HG03575 (cell line): Measurements from ENCODE around the gene TGOLN2.
"Not testable (repeated sequence)": the region's sequence is repeated elsewhere in the genome, so short reads cannot be mapped to it uniquely, and the experiment has no call there.

ENCODE experiments used
- ATAC-seq: cut with Tn5 transposase; IDR thresholded peaks from one replicate; pipeline ENCODE4 v1.9.1; 2021; ENCODE audit not compliant: unreplicated experiment, insufficient number of reproducible peaks, low FRiP score; ENCODE audit errors: extremely low read depth

Gene TGOLN2

DNA sequence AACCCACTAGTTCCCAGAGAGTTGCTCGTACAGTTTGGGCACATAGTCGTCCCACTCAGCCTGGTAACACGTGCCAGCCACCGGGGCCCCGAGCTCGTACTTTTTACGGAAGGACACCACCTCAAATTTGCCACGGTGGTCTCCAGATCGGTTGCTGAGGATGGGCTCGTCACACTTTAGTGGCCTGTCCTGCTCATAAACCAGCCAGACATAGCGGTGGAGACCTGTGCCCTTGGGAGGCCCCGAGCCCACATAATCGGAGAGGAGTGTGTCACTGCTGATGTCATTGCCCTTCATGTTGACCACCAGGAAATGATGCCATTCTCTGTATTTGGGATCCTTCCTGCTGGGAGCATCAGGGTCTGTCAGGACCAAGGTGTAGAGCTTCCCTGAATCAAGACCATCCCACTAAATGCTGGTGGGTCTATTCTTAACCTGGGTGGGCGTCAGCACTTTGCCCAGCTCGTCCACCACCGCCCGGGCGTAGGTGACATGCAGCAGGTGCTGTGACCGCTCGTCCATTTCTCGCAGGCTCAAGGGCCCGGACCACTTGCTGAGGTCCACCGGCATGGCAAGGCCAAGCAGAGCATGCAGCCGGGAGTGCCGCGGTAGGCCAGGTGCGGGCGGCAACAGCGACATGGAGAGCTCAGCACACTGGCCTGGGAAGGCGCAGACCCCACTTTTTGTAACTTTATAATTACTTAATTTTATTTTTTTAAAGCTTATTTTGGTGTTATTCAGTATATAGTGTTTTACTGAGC is 13.7 kb upstream of the TGOLN2 start:
- no peak for ATAC-seq

DNA sequence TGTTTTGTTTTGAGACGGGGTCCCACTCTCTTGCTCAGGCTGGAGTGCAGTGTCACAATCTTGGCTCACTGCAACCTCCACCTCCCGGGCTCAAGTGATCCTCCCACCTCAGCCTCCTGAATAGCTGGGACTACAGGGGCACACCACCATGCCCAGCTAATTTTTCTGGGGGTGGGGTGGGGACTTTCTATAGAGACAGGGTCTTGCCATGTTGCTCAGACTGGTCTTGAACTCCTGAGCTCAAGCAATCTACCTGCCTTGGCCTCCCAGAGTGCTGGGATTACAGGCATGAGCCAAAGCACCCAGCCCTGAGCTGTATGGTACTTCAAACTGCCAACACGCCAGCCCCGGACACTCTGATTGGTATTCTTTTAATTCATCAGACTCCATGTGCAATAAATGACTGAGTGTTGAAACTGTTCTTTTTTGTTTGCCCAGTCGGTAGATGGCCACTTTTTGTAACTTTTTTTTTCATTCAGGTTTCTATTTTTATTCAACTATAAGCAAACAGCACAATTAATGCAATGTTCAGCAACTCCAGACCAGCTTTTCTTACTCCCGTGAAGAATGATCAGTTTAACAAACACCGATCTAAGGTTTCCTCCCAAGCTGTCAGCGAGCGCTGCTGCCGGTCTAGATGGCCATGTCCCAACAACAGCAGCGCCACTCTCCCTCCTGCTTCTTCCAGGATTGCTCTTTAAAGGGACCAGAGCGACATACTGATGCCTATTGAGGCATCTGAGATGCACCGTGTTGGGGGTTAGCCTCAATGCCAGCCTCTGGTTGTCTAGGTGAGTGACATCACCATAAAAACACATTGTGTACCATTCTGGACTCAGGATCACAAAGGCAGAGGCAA is 12.5 kb upstream of the TGOLN2 start:
- ATAC-seq: no peak

DNA sequence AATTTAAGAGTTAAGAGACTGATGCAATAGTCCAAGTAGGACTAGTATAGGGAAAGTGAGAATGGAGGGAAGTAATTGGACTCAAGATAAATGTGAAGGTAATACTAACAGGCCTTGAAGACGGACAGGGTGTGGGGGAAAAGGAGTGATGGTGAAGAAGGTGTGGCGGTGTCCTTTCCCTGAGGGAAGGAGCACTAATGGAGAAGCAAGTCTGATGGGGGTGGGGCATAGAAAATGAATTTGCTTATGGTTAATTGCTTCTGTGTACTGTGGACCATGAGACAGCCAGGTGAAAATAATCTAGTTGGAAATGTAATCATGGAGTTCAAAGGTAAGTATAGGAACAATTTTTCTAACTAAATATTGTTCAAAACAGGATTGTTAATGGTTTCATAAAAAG is 7.1 kb upstream of the TGOLN2 start:
- ATAC-seq: no peak

DNA sequence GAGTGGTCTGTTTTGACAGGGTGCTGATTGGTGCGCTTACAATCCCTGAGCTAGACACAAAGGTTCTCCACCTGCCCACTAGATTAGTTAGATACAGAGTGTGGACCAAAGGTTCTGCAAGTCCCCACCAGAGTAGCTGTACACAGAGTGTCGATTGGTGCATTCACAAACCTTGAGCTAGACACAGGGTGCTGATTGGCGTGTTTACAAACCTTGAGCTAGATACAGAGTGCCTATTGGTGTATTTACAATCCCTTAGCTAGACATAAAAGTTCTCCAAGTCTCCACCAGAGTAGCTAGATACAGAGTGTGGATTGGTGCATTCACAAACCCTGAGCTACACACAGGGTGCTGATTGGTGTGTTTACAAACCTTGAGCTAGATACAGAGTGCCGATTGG is 6.1 kb upstream of the TGOLN2 start:
- not testable (repeated sequence) for ATAC-seq

DNA sequence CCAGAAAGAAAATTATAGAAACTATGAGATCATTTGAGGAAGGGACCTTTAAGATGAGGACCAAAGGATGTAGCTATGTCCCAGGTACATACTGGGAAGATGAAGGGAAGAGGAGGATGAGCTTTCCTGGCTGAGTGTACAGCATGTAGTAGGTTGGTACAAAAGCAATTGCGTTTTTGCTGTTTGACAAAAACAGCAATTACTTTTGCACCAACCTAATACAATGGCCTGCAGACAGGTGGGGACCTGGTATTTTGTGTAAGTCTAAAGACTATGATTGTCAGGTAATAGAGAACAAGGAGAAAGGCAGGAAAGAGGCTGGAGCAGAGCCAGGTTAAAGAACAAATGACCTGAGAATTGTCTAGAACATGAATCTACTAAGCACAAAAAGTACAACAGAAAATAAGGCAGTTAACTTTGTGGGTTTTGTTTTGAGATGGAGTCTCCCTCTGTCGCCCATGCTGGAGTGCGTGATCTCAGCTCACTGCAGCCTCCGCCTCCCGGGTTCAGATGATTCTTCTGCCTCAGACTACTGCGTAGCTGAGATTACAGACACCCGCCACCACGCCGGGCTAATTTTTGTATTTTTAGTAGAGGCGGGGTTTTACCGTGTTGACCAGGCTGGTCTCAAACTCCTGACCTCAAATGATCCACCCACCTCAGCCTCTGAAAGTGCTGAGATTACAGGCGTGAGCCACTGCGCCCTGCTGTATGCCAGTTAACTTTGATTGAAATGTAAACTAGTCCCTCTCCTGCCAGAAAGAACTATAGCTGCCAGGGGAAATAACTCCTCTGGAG is 3.2 kb upstream of the TGOLN2 start:
- ATAC-seq: no peak

DNA sequence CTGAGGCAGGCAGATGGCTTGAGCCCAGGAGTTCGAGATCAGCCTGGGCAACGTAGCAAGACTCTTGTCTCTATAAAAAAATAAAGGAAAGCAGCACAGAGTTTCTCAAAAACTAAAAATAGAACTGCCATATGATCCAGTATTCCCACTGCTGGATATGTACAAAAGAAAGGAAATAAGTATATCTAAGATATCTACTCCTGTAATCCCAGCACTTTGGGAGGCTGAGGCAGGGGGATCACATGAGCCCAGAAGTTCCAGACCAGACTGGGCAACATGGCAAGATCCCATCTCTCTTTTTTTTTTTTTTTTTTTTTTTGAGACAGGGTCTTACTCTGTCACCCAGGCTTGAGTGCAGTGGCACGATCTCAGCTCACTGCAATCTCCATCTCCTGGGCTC is 1.9 kb upstream of the TGOLN2 start:
- not testable (repeated sequence) for ATAC-seq

DNA sequence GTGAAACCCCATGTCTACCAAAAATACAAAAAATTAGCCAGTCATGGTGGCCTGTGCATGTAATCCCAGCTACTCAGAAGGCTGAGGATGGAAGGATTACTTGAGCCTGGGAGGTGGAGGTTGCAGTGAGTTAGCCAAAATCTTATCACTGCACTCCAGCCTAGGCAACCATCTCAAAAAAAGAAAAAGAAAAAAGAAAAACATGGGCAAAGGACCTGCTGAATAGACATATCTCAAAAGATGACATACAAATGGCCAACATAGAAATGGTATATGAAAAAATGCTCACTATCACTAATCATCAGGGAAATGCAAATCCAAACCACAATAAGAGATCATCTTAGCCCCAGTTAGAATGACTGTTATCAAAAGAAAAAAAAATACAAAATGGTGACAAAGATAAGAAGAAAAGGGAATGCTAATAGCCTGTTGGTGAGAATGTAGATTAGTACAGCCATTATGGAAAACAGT is 1.4 kb upstream of the TGOLN2 start:
- no peak for ATAC-seq

DNA sequence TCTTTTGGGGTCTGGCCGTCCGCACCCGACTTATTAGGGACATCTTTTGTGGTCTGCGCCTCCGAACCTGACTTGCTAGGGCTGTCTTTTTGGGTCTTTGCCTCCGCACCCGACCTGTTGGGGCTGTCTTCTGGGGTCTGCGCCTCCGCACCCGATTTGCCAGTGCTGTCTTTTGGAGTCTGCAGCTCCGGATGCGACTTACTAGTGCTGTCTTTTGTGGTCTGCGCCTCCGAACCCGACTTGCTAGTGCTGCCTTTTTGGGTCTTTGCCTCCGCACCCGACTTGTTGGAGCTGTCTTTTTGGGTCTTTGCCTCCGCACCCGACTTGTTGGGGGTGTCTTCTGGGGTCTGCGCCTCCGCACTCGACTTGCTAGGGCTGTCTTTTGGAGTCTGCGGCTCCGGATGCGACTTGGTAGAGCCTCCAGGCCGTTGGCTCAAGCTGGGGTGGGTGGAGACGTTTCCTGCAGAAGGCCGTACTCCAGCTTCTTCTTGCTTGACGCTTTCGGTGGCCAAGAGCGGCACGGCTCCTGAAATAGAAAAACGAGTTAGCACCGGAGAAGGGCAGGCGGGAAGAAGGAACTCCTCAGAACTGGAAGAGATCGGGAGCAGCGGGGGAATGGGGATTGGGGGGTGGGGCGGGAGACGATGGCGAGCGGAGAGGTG is 498 bp downstream of the TGOLN2 start:
- no peak for ATAC-seq

DNA sequence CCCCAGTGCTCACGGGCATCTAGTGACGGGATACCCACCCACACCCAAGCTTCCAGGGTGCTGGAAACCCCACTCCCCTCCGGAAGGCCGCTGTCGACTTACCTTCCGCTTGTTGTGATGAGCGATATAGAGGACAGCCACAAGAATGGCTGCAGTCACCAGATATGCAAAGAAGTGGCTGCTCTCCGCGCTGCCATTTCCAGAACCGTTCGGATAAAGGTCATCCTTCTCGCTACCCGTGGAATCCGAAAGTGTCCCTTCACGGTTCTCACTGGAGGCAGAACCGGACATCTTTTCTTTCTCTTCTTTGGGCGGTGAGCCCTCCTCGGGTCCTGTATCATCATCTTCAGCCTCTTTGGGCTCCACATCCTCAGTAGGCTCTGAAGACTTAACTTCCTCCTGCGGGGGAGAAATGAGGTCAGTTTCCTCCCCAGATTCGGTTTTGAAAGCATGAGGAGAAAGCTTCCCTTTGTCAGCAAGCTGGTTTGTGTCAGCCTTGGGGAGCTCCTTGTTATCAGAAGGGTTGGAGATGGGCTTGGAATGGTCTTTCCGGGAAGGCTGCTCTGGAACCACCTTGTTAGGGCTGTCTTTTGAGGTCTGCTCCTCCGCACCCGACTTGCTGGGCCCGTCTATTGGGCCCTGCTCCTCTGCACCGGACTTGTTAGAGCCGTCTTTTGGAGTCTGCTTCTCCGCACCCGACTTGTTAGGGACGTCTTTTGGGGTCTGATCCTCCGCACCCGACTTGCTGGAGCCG is 1.2 kb downstream of the TGOLN2 start:
- ATAC-seq: no peak

DNA sequence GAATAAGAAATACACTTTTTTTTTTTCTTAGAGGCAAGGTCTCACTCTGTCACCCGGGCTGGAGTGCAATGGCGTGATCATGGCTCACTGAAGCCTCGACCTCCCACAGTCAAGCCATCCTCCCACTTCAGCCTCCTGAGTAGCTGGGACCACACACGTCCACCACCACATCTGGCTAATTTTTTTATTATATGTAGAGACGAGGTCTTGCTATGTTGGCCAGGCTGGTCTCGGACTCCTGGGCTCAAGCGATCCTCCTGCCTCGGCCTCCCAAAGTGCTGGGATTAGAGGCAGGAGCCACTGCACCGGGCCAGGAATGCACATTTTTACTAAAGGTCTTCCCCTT is 2.4 kb downstream of the TGOLN2 start:
- ATAC-seq: no peak

DNA sequence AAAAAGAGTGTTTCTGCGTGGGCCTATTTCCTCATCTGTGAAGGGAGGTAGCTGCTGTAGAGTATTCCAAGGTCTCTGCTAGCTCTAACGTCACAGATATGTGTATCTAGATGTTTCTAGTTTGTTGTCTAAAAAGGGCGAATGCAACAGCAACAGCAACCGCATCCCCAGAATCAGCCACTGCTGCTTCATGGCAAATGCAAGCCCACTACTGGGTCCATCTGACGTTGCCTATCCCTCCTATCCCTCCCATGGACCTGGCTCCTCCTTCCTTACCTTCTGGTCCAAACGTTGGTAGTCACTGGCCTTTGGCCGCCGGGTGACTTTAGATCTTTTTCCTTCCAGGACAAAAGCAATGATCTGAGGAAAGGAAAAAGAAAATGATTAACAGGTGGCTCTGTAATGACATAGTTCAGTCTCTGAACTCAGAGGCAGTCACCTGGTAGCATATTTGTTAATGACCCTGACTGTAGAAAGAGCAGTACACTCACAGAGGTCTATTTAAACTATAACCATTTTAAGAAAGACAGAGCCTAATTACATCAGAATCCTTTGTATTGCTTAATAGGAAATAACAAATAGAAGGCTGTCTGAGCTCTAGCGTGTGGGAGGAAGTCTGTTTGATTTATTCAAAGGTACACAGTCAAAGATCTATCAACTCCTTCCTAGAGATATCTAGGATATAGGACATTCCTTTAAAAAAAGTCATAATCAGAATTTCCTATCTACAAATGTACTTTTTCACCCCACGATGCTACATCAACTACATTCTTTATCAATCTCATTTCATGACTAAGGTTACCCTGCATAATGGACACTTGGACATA is 2.9 kb downstream of the TGOLN2 start:
- no peak for ATAC-seq

DNA sequence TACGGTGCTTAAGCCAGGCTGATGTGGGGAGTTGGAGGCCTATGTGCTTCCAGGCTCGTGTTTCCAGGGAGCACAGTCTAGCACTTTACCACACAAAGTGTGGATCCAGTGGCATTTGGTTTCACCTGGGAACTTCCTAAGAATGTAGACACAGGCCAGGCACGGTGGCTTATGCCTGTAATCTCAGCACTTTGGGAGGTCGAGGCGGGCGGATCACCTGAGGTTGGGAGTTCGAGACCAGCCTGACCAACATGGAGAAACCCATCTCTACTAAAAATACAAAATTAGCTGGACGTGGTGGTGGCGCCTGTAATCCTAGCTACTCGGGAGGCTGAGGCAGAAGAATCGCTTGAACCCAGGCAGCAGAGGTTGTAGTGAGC is 3.8 kb downstream of the TGOLN2 start:
- not testable (repeated sequence) for ATAC-seq

DNA sequence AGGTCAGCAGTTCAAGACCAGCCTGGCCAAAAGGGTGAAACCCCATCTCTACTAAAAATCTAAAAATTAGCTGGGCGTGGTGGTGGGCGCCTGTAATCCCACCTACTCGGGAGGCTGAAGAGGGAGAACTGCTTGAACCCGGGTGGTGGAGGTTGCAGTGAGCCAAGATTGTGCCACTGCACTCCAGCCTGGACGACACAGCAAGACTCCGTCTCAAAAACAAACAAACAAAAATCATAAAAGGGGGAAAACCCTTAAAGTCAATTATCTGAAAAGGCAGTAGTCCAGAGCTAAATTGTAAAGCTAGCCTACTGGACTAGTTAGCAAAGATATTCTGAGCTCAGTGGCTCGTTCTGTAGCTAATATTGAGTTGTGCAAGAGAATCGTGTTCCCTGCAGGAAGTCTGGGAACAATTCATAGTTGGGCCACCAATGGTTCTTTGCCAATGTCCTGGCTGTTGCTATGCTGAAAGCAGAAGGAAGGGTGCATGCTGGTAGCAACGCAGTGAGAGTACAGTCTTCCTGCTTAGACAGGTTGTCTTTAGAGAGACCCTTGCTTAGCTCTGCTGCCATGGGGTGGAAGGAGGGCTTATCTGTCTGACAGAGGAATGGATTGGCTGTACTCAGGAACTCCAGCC is 4.3 kb downstream of the TGOLN2 start:
- ATAC-seq: no peak

DNA sequence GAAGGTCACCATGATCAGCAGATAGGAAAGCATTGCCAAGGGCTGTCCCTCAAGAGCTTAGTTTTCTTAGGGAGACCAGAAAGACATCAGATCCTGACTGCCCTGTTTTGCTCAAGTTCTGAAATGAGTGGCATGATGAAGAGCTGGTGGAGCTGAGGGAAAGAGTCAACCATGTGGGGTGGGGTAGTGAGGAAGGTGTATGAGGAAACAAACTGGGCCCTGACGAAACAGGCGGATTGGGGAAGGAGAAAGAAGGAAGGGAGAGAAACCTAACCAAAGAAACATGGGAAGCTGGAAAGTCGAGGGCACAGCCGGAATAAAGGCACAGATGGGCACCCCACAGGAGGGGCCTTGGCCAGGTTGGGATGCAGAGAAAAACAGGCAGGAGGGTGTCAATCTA is 8.0 kb downstream of the TGOLN2 start:
- no peak for ATAC-seq

DNA sequence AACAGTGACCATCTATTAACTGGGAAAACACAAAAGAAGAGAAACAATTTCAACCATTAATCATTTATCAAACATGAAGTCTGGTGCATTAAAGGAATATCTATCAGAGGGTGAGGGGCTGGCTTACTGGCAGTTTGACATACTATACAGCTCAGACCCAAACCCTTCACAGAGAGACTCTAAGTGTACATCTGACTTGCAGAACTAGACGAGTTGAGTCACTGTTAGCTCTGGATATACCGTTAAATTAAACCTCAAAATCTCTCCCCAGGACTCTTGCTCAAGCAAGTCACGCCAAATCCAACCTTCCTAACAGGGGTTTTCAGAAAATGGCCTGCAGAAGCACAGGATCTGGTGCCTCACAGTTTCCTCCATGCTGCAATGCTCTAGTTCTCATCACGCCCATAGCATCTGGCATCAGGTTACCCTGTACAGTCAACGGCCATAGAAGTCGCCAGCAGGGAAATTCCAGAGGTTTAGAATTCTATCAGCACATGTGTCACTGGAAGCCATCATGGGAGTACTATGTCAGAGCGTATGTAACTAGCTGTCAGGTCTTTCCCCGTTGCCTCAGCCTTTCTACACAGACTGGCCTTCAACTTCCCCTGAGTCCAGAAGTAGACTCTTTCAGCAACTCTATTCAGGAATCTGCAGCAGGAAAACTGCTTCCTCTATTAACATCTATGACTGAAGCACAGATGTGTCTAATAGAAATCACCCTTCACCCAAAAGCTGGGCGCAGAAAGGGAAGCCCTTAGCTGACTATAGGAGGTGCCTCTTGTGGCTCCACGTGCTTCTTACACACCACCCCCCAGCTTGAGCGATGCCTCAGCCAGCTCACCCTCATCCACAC is 9.3 kb downstream of the TGOLN2 start:
- ATAC-seq: no peak

DNA sequence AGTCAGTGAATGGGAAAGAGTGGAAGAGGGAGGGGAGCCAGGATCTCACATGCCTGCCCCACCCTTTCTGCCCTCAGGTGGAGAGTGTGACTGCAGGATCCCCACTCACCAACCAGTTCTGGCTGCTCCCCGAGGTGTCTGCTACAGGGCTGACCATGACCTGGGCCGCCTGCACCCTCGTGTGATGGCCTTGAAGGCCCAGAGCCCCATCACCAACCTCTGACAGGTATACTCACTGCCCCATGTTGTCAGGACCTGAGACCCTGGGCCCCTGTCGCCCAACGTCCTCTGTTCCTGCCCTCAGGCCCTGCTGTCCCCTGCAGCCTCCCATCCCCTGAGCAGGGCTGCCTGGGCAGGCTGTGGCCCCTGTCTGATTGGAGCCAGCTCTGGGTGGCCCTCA is 11.9 kb downstream of the TGOLN2 start:
- ATAC-seq: not testable (repeated sequence)
